HEK293T (cell line): ENCODE results near the gene HHAT.

Experiments used
- ELF4 ChIP-seq: fragments of 450-650 bp; IDR thresholded peaks from 2 replicates; pipeline ENCODE4 v1.6.1; 2017; ENCODE audit warnings: antibody characterized with exemption
- FOXM1 ChIP-seq: fragments of 450-650 bp; IDR thresholded peaks from 2 replicates; pipeline ENCODE4 v1.6.1; 2017; ENCODE audit warnings: mild to moderate bottlenecking, borderline replicate concordance
- NFRKB ChIP-seq: fragments of 450-650 bp; IDR thresholded peaks from 2 replicates; pipeline ENCODE4 v1.6.1; 2016; ENCODE audit warnings: mild to moderate bottlenecking, moderate library complexity
- SP1 ChIP-seq: fragments of 450-650 bp; IDR thresholded peaks from 2 replicates; pipeline ENCODE4 v1.6.1; 2017
- ZNF384 ChIP-seq: fragments of 450-650 bp; IDR thresholded peaks from 2 replicates; pipeline ENCODE4 v1.6.1; 2016
- TF ChIP-seq, protein P1 (sequence below): fragments of 450-650 bp; IDR thresholded peaks from 2 replicates; pipeline ENCODE4 v1.6.1; 2016

DNA sequence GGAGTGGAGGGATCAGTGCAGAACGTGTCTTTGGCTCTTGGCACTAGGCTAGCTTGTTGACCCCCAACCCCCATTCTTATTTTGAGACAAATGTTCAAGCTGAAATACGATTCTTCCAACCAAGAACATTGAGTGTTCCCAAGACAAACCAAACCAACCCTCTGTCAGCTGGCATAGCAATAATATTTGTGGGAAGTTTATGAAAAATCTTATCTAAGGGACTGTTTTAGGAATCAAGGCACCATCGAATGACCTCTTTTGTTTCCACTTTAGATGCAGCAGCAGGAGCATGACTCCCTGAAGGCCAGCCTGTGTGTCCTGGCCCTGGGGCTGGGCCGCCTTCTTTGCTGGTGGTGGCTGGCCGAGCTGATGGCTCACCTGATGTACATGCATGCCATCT, 89.2 kb downstream of the HHAT start:
- no peak for TF ChIP-seq ELF4
- TF ChIP-seq ZNF384, result no peak
- TF ChIP-seq SP1, result no peak
- TF ChIP-seq FOXM1, result no peak
- TF ChIP-seq, protein P1, sequence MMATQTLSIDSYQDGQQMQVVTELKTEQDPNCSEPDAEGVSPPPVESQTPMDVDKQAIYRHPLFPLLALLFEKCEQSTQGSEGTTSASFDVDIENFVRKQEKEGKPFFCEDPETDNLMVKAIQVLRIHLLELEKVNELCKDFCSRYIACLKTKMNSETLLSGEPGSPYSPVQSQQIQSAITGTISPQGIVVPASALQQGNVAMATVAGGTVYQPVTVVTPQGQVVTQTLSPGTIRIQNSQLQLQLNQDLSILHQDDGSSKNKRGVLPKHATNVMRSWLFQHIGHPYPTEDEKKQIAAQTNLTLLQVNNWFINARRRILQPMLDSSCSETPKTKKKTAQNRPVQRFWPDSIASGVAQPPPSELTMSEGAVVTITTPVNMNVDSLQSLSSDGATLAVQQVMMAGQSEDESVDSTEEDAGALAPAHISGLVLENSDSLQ, result no peak
- TF ChIP-seq NFRKB, result no peak
